ENCODE measurements around the gene SMARCB1.

The SMARCB1 gene

GRCh38 chr22:23818541-23818940 lies 31.8 kb downstream of the SMARCB1 start:
- H3K9ac ChIP-seq (ENCODE audit: low read length) = no peak overlapping the region
- no peak overlapping the region for H3K4me3 ChIP-seq (ENCODE audit: insufficient read depth, low read length, poor library complexity, severe bottlenecking)
- no peak overlapping the region for H3K4me2 ChIP-seq (ENCODE audit: low read depth, low read length, poor library complexity, severe bottlenecking)
- TF ChIP-seq CTCF (IDR thresholded peaks at IDR 0.05; ENCODE audit: insufficient read depth, low read length, poor library complexity, severe bottlenecking) (no peak), EZH2phosphoT487 (conservative IDR thresholded peaks at IDR 0.05; ENCODE audit: low read length) (no peak)
- H3K36me3 ChIP-seq (ENCODE audit: low read length) = peaks cover 3% of the 10 kb centered on the region
- H3K27ac ChIP-seq (ENCODE audit: low read depth, low read length) = no peak overlapping the region
- no peaks in the 10 kb centered on the region for H3K27me3 ChIP-seq (ENCODE audit: low read length)
- no peaks in the 10 kb centered on the region for H3K9me3 ChIP-seq (ENCODE audit: insufficient read depth, low read length)
- H2AFZ ChIP-seq (ENCODE audit: low read depth, low read length, severe bottlenecking) = no peak overlapping the region
- 0 out of 2 replicates have a peak, but pooled peaks cover 3% of the 10 kb centered on the region for H3F3A ChIP-seq (ENCODE audit: insufficient read depth)
- H3K9me2 ChIP-seq (replicated peaks; ENCODE audit: insufficient read depth, low read length) = no peaks in the 10 kb centered on the region
- peaks cover 41% of the 10 kb centered on the region for H3K79me2 ChIP-seq (ENCODE audit: insufficient read depth, low read length)
- peaks cover 2% of the 10 kb centered on the region; the same call in 1 of the 2 replicates for H4K20me1 ChIP-seq (ENCODE audit: low read depth, low read length)

GRCh38 chr22:23820748-23821211 lies 34.0 kb downstream of the SMARCB1 start:
- Histone ChIP-seq H3K4me3 (ENCODE audit: insufficient read depth, low read length, poor library complexity, severe bottlenecking) (no peak overlapping the region), H3K9me3 (ENCODE audit: insufficient read depth, low read length) (no peaks in the 10 kb centered on the region), H3K4me2 (ENCODE audit: low read depth, low read length, poor library complexity, severe bottlenecking) (no peak overlapping the region), H3K9me2 (replicated peaks; ENCODE audit: insufficient read depth, low read length) (no peaks in the 10 kb centered on the region), H3F3A (ENCODE audit: insufficient read depth) (0 out of 2 replicates have a peak, but pooled peaks cover 3% of the 10 kb centered on the region), H3K27ac (ENCODE audit: low read depth, low read length) (no peak overlapping the region), H2AFZ (ENCODE audit: low read depth, low read length, severe bottlenecking) (no peak overlapping the region), H3K36me3 (ENCODE audit: low read length) (peaks cover 3% of the 10 kb centered on the region), H3K27me3 (ENCODE audit: low read length) (no peaks in the 10 kb centered on the region), H3K79me2 (ENCODE audit: insufficient read depth, low read length) (peaks cover 33% of the 10 kb centered on the region), H4K20me1 (ENCODE audit: low read depth, low read length) (no peaks in the 10 kb centered on the region), H3K9ac (ENCODE audit: low read length) (no peak overlapping the region)
- no peak for TF ChIP-seq EZH2phosphoT487 (conservative IDR thresholded peaks at IDR 0.05; ENCODE audit: low read length)
- no peak for TF ChIP-seq CTCF (IDR thresholded peaks at IDR 0.05; ENCODE audit: insufficient read depth, low read length, poor library complexity, severe bottlenecking)

- no peak overlapping the region for H3K4me2 ChIP-seq (ENCODE audit: low read depth, low read length, poor library complexity, severe bottlenecking)
- H3K27me3 ChIP-seq (ENCODE audit: low read length) = no peaks in the 10 kb centered on the region
- peaks cover 23% of the 10 kb centered on the region for H3K79me2 ChIP-seq (ENCODE audit: insufficient read depth, low read length)
- H4K20me1 ChIP-seq (ENCODE audit: low read depth, low read length) = no peaks in the 10 kb centered on the region
- H3K9me3 ChIP-seq (ENCODE audit: insufficient read depth, low read length) = no peaks in the 10 kb centered on the region
- H3K9ac ChIP-seq (ENCODE audit: low read length) = no peak overlapping the region
- TF ChIP-seq CTCF (IDR thresholded peaks at IDR 0.05; ENCODE audit: insufficient read depth, low read length, poor library complexity, severe bottlenecking) (no peak), EZH2phosphoT487 (conservative IDR thresholded peaks at IDR 0.05; ENCODE audit: low read length) (no peak)
- no peaks in the 10 kb centered on the region for H3K9me2 ChIP-seq (replicated peaks; ENCODE audit: insufficient read depth, low read length)
- H3F3A ChIP-seq (ENCODE audit: insufficient read depth) = 0 out of 2 replicates have a peak, but pooled peaks cover 3% of the 10 kb centered on the region
- H3K4me3 ChIP-seq (ENCODE audit: insufficient read depth, low read length, poor library complexity, severe bottlenecking) = no peak overlapping the region
- H3K27ac ChIP-seq (ENCODE audit: low read depth, low read length) = no peak overlapping the region
- H2AFZ ChIP-seq (ENCODE audit: low read depth, low read length, severe bottlenecking) = no peak overlapping the region
- H3K36me3 ChIP-seq (ENCODE audit: low read length) = peaks cover 3% of the 10 kb centered on the region
Measured at GRCh38 chr22:23822101-23822671, 35.4 kb downstream of the SMARCB1 start.

All from SU-DHL-6 (cell line).